GM12864 (cell line): ENCODE data around the gene MYH6.

ENCODE experiments used
- DNase-seq: peaks from one replicate; pipeline ENCODE4 v3.0.0-alpha.2; 2011; ENCODE audit warnings: low read depth
- H3K4me3 ChIP-seq: 2 replicates; pipeline ENCODE4 v1.5.1; 2011; ENCODE audit warnings: mild to moderate bottlenecking, low read depth, low read length, control low read depth
- CTCF ChIP-seq: IDR thresholded peaks from 2 replicates; pipeline ENCODE4 v1.5.1; 2011; ENCODE audit warnings: low read depth, mild to moderate bottlenecking, moderate library complexity, low read length, control low read depth, inconsistent platforms; ENCODE audit errors: missing control alignments

Gene MYH6

DNA sequence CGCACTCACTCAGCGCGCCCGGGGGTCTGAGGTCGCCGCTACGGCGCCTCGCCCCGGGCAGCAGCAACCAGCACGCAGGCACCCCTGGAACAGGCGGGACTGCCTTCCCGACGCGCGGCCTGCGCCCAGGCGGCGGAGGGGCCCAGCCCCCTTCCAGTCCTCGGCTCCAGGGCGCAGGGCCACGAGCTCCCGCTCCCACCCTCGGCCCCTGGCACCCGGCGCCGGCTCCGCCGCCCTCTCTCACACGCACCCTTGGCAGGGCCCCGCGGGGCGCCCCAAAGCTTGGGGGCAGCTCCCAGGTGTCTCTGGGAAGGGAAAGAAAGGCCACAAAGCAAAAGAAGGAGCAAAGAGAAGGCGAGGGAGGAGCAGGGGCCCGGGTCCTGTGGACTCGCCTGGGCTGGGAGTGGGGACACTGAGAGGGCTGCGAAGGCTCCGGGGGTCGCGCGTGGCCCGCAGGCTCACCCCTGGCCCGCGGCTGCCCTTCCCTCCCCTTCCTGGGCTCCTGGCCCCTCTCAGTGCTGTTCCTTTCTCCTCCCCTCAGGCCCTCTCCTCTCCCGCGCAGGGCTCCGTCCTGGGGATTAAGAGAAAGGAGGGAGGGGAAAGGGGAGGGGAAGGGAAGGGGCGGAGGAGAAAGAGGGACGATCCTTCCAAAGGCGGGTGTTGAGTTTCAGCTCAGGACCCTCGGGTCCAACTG lies 42.2 kb downstream of the MYH6 start:
- no peak for TF ChIP-seq CTCF
- DNase-seq: no peak
- H3K4me3 ChIP-seq: no peak overlapping the region

DNA sequence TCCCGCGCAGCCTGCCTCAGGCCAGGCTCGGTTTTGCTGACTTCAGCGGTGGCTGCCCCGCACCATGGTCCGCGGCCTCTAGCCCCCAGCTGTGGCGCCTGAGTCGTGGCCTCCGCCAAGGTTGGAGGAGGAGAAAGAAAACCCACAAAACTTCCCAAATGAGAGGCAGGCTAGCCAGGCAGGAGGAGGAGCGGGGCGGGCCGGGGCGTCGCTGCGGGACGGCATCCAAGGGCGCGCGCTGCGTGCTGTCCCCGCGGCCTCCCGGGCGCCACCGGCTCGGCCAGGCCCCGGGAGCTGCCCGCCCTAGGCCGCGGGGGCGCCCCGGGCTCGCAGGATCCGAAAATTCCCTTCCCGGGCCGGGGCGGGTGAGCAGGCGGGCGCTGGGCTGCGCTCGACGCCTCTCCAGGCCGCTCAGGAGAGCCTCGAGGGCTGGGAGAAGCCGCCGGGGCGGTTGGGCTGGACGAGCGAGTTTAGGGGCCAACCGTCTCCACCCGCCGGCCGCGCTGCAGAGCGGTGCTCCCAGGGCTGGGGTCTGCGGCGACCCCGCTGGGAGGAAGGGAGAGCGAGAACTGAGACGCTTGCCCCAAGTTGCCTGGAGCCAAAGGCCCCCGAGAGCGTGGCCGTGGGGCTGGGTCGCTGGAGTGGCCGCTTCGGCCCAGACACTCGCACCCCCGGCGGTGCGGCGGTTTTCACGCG lies 42.9 kb downstream of the MYH6 start, which contains the start of gene EFS:
Gene EFS, minus strand, starts transcription at position 137 of the 696 bp plus-strand sequence. CDS start 147 bp downstream, outside the sequence.
- no peak for TF ChIP-seq CTCF
- no peak within 1 kb of the TSS for H3K4me3 ChIP-seq
- DNase-seq: no peak

GRCh38 chr14:23364164-23365035 lies 43.7 kb downstream of the MYH6 start:
- DNase-seq: no peak
- TF ChIP-seq CTCF: no peak
- no peak overlapping the region for H3K4me3 ChIP-seq

GRCh38 chr14:23362200-23362599 lies 45.9 kb downstream of the MYH6 start:
- DNase-seq: no peak
- H3K4me3 ChIP-seq: no peak overlapping the region

GRCh38 chr14:23361763-23362162 lies 46.3 kb downstream of the MYH6 start:
- H3K4me3 ChIP-seq: no peak overlapping the region
- DNase-seq: no peak
- no peak for TF ChIP-seq CTCF

More at GRCh38 chr14:23362200-23362599, 45.9 kb downstream of the MYH6 start:
- no peak for TF ChIP-seq CTCF

GRCh38 chr14:23361320-23361719 lies 46.8 kb downstream of the MYH6 start:
- DNase-seq: no peak
- no peak overlapping the region for H3K4me3 ChIP-seq
- TF ChIP-seq CTCF: no peak
